ENCODE data around the gene PTPRK. TPM values are rescaled to one million over a fixed set of nuclear protein-coding genes. Genes with fewer than 3 reads are reported as not detected.

PTPRK gene
- total and polyA plus RNA-seq, 2 donors (not counting 1 experiment from before 2014, with no cell fraction given): 19.4 to 75.5 TPM

- no peaks in the 10 kb centered on the region for H3K36me3 ChIP-seq (ENCODE audit: control insufficient read depth, insufficient read depth, low read length)
- H3K79me2 ChIP-seq (ENCODE audit: control insufficient read depth, insufficient read depth, low read length): no peaks in the 10 kb centered on the region
- H3K4me3 ChIP-seq (replicated peaks in 1 of 4; ENCODE audit: control extremely low read depth in 1 of 4, insufficient read depth in 1 of 4, low read depth in 3 of 4, low read length in 4 of 4): no peak overlapping the region
- no peak overlapping the region for H3K27ac ChIP-seq (ENCODE audit: insufficient read depth, low read length)
- no peaks in the 10 kb centered on the region for H4K20me1 ChIP-seq (ENCODE audit: control insufficient read depth, extremely low read depth, insufficient read depth, low read length)
- H3K9ac ChIP-seq (ENCODE audit: insufficient read depth, low read length): no peak overlapping the region
- H3K27me3 ChIP-seq (ENCODE audit: control insufficient read depth, insufficient read depth, low read length): no peaks in the 10 kb centered on the region
- TF ChIP-seq CTCF (conservative IDR thresholded peaks at IDR 0.05 in 1 of 2, IDR thresholded peaks at IDR 0.05 in 1 of 2; ENCODE audit: low read depth in 1 of 2, low read length in 2 of 2) (no peak), EZH2 (IDR thresholded peaks at IDR 0.05; ENCODE audit: low read length, missing control alignments) (no peak)
- H3K9me3 ChIP-seq (ENCODE audit: control insufficient read depth, insufficient read depth, low read depth, low read length): no peaks in the 10 kb centered on the region
- no peaks in the 10 kb centered on the region for H3K4me1 ChIP-seq (ENCODE audit: control insufficient read depth, extremely low read depth, insufficient read depth, low read length)
- DNase-seq (ENCODE audit: low read depth in 2 of 2): no peak
- H2AFZ ChIP-seq (ENCODE audit: low read length): no peak overlapping the region
- no peak overlapping the region for H3K4me2 ChIP-seq (ENCODE audit: extremely low read depth, insufficient read depth, low read length)
Observed at GRCh38 chr6:128053109-128053508, 467.3 kb downstream of the PTPRK start.

- DNase-seq (ENCODE audit: low read depth in 2 of 2): no peak
- Histone ChIP-seq H3K4me2 (ENCODE audit: extremely low read depth, insufficient read depth, low read length) (no peak overlapping the region), H3K27me3 (ENCODE audit: control insufficient read depth, insufficient read depth, low read length) (no peaks in the 10 kb centered on the region), H3K36me3 (ENCODE audit: control insufficient read depth, insufficient read depth, low read length) (no peaks in the 10 kb centered on the region), H3K4me1 (ENCODE audit: control insufficient read depth, extremely low read depth, insufficient read depth, low read length) (no peaks in the 10 kb centered on the region), H3K9me3 (ENCODE audit: control insufficient read depth, insufficient read depth, low read depth, low read length) (no peaks in the 10 kb centered on the region), H3K27ac (ENCODE audit: insufficient read depth, low read length) (no peak overlapping the region), H3K4me3 (replicated peaks in 1 of 4; ENCODE audit: control extremely low read depth in 1 of 4, insufficient read depth in 1 of 4, low read depth in 3 of 4, low read length in 4 of 4) (no peak overlapping the region), H4K20me1 (ENCODE audit: control insufficient read depth, extremely low read depth, insufficient read depth, low read length) (no peaks in the 10 kb centered on the region), H3K9ac (ENCODE audit: insufficient read depth, low read length) (no peak overlapping the region), H2AFZ (ENCODE audit: low read length) (no peak overlapping the region), H3K79me2 (ENCODE audit: control insufficient read depth, insufficient read depth, low read length) (no peaks in the 10 kb centered on the region)
- TF ChIP-seq EZH2 (IDR thresholded peaks at IDR 0.05; ENCODE audit: low read length, missing control alignments) (no peak), CTCF (conservative IDR thresholded peaks at IDR 0.05 in 1 of 2, IDR thresholded peaks at IDR 0.05 in 1 of 2; ENCODE audit: low read depth in 1 of 2, low read length in 2 of 2) (no peak)
Observed at GRCh38 chr6:128047989-128048388, 472.4 kb downstream of the PTPRK start.

- DNase-seq (ENCODE audit: low read depth in 2 of 2): no peak
- Histone ChIP-seq H3K4me1 (ENCODE audit: control insufficient read depth, extremely low read depth, insufficient read depth, low read length) (no peaks in the 10 kb centered on the region), H3K27ac (ENCODE audit: insufficient read depth, low read length) (no peak overlapping the region), H3K4me2 (ENCODE audit: extremely low read depth, insufficient read depth, low read length) (no peak overlapping the region), H3K79me2 (ENCODE audit: control insufficient read depth, insufficient read depth, low read length) (no peaks in the 10 kb centered on the region), H2AFZ (ENCODE audit: low read length) (no peak overlapping the region), H3K9ac (ENCODE audit: insufficient read depth, low read length) (no peak overlapping the region), H3K36me3 (ENCODE audit: control insufficient read depth, insufficient read depth, low read length) (no peaks in the 10 kb centered on the region), H3K4me3 (replicated peaks in 1 of 4; ENCODE audit: control extremely low read depth in 1 of 4, insufficient read depth in 1 of 4, low read depth in 3 of 4, low read length in 4 of 4) (no peak overlapping the region), H4K20me1 (ENCODE audit: control insufficient read depth, extremely low read depth, insufficient read depth, low read length) (no peaks in the 10 kb centered on the region), H3K9me3 (ENCODE audit: control insufficient read depth, insufficient read depth, low read depth, low read length) (no peaks in the 10 kb centered on the region), H3K27me3 (ENCODE audit: control insufficient read depth, insufficient read depth, low read length) (no peaks in the 10 kb centered on the region)
- TF ChIP-seq CTCF (conservative IDR thresholded peaks at IDR 0.05 in 1 of 2, IDR thresholded peaks at IDR 0.05 in 1 of 2; ENCODE audit: low read depth in 1 of 2, low read length in 2 of 2) (no peak), EZH2 (IDR thresholded peaks at IDR 0.05; ENCODE audit: low read length, missing control alignments) (no peak)
Observed at GRCh38 chr6:128046033-128046432, 474.4 kb downstream of the PTPRK start.

Data from fibroblast of lung (primary cell).